Measurements from ENCODE around the gene GMPR.
"Not testable (repeated sequence)": the region's sequence is repeated elsewhere in the genome, so short reads cannot be mapped to it uniquely, and the experiment has no call there.

The GMPR gene

DNA sequence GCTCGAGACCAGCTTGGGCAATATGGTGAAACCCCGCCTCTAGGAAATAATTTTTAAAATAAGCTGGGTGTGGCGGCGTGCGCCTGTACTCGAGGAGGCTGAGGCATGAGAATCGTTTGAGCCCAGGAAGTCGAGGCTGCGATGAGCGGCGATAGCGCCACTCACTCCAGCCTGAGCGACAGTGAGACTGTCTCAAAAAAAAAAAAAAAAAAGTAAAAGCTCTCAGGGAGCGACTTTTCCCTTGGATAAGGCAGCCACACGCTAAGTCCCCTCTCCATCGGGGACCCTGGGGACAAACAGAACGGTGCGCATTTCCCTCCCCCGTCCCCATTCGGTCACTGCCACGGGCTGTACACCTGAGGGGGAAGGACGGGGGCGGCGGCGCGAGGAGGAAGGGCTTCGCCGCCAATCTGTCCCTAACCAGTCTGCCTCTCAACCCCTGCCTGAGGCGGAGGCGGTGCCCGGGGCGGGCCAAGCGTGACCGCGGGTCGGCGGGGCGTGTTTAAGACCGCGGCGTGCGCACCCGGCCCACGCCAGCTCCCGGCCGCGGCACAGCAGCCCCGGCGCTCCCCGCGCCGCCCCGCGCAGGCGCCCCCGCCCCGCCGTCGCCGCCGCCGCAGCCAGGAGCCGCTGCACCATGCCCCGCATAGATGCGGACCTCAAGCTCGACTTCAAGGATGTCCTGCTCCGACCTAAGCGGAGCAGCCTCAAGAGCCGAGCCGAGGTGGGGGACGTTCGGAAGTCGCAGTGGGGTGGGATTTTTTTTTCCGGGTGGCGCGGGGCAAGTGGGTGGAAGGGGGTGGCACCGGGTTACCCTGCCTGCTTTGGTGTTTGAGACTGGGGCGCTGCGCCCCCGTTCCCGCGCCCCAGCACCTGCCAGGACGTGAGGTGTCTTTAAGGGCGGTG, at the start of gene GMPR:
GMPR (plus strand) TSS at position 531 of the 906 bp plus-strand sequence; CDS start at position 638, 107 bp downstream.
- no peak for DNase-seq

GRCh38 chr6:16190214-16190613, 48.2 kb upstream of the GMPR start:
- no peak for DNase-seq

DNA sequence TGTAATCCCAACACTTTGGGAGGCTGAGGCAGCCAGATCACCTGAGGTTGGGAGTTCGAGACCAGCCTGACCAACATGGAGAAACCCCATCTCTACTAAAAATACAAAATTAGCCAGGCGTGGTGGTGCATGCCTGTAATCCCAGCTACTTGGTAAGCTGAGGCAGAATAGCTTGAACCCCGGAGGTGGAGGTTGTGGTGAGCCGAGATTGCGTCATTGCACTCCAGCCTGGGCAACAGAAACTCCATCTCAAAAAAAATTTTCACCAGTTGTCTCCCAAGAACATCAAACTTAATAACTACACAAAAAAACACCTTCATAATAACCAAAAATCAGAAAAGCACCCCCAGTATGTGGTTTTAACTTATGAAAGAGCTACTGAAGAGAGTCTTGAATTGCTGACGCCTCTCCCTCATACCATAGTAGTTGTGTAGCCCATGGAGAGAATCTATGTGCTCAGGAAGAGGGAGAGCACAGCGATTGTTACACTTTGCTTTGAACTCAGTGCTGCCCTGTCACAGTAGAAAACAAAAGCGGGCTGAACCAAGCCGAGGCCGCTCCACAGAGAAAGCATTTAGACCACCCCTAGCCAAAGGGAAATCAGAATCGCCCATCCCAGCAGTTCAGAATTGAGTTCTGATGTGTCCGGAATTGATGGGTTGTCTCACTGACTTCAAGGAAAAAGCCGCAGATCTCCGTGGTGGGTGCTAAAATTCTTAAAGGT, 42.0 kb upstream of the GMPR start:
- no peak for DNase-seq

GRCh38 chr6:16196984-16197546, 41.3 kb upstream of the GMPR start:
- no peak for DNase-seq

GRCh38 chr6:16198061-16198705, 40.2 kb upstream of the GMPR start:
- DNase-seq = no peak

DNA sequence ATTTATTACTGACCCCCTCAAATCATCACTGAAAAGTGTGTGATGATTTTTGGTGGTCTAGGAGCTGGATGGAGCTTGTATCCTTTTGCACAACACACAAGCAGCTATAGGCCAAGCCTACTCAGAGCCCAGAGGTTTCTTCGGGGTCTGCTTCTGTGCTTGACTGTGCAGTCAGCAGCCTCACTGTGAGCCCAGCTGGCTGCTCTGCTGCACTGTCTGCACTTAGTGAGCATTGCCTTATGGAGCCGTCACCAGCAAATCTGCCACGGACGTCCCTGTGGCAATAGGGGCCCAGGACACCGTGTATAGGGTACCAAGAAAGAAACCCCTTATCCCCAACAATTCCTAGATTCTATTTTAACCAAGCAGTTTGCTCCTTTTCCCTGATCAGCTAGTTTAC, 38.6 kb upstream of the GMPR start:
- no peak for DNase-seq

DNA sequence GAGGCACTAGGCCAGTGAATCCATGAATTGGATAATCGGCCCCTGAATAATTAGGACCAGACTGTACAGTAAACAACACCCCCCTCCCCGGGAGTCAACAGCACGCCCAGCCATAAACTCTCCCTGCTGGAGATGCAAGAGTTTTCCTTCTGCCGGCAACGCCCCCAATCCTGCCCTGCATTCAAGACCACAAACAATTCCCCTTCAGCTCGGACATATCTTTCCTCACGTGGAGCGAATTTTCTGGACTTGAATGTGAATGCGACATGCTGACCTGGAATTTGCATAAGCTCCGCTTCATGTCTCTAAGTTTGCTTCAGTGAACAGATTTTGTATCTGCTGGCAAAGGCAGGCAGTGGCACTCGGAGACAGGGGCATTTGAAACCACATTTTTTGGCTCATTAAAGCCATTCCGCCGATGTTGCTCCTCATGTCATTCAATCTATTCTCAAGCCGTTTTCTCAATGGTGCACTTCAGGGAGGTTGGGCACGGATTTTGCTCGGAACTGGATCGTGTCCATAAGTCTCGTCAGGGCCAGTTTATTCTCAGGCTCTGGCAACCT, 38.0 kb upstream of the GMPR start:
- no peak for DNase-seq

DNA sequence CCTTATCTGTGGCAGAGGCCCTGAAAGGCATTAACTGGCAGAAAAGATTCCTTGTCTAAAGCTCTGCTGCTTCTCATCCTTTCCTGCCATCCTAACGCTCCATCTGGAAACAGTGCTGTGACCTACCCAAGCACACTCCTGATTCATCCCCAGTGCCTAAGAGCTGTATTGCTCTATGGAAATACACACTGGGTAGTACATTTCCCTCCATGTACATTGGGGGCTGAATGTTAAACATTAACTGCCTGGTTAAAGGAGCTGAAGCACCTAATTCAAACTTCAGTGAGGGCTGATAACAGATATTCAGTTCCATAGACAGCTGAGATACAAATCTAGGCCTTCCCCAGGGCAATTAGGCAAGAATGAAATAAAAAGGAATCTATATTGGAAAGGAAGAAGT, 36.7 kb upstream of the GMPR start:
- no peak for DNase-seq

DNA sequence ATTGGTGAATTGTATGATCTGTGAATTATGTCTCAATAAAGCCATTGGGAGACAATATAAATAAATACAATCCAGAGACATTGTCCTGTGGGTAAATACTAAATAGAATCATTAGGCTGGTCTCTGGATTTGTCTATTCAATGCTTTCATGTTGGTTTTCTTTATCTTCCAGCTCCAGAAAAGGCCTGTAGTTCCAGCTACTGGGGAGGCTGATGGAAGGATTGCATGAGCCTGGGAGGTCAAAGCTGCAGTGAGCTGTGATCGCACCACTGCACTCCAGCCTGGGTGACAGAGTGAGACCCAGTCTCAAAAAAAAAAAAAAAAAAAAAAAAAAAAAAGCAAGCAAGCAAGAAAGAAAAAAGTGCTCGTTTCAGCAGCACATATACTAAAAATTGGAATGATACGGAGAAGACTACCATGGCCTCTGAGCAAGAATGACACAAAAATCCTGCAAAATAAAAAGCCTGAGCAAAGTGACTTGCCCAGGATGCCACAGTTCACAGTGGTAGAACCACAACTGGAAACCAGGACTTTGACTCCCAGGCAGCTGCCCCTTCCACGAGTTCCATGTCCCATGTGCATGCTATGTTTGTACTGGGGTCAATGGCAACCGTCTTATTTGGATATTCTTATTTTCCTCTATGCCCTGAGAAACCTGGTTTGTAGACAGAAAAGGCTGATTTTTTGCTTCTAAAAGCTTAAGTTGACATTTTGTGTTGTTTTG, 33.6 kb upstream of the GMPR start:
- no peak for DNase-seq

- DNase-seq = no peak
Observed at GRCh38 chr6:16205377-16206144, 32.8 kb upstream of the GMPR start.

DNA sequence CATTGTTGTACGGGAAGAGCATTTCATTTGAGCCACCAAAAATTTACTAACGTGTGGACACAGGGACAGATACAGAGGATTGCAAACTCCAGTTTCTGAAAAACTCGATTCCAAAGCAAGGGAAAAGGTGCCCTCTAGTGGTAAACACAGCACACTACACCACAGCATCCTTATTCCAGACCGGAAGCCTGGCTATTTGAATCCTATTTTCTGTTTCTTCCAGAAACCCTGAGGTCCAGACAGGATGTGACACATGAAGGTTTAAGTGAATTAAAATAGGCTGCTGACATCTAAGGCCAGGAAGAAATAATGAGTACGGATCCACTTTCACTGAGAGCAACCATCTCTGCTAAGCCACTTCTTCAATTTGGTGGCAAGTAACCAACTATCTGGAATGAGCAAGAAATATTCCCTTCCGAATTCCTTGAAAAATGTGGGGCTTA, 31.8 kb upstream of the GMPR start:
- DNase-seq = peak; percentile 31

GRCh38 chr6:16208989-16209388, 29.4 kb upstream of the GMPR start:
- DNase-seq = no peak

- no peak for DNase-seq
Observed at GRCh38 chr6:16209539-16209938, 28.8 kb upstream of the GMPR start.

GRCh38 chr6:16212276-16212675, 26.1 kb upstream of the GMPR start:
- DNase-seq = no peak

DNA sequence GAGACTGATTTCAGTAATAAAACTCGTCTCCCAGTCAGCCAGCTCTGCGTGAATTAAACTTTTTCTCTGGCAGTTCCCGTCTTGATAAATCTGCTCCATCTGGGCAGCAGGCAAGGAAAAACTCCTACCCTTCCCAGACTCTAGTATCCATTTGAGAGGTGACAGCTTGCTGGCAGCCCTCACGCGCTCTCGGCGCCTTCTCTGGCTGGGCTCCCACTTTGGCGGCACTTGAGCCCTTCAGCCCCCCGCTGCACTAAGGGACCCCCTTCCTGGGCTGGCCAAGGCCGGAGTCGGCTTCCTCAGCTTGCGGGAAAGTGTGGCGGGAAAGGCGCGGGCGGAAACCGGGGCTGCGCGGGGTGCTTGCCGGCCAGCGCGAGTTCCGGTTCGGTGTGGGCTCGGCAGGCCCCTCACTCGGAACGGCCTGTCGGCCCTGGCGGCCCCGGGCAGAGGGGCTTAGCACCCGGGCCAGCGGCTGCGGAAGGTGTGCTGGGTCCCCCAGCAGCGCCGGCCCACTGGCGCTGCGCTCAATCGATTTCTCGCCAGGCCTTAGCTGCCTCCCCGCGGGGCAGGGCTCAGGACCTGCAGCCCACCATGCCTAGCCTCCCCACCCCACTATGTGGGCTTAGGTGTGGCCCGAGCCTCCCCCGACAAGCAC, 21.8 kb upstream of the GMPR start:
- DNase-seq = no peak

GRCh38 chr6:16217156-16217721, 21.1 kb upstream of the GMPR start:
- DNase-seq = no peak

DNA sequence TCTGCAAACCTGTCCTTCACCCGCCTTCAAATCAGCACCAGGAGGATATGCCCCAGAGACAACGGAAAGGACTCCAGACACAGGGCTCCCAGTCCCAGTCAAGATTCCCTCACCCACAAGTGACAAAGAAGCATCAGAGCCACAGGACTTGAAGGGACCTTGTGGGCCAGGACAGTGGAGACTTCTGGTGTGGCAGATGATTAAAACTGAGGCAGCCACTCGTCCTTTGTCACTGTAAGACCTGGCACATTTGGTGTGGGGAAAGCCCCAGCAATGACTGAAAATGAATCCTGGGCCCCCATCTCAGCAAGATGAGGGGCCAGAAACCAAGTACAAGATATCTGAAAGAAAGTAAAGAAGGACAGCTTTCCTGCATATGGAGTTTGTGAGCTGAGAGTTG, 15.6 kb upstream of the GMPR start:
- DNase-seq = no peak

GRCh38 chr6:16223362-16223761, 15.0 kb upstream of the GMPR start:
- DNase-seq = no peak

- no peak for DNase-seq
Observed at GRCh38 chr6:16224409-16224808, 14.0 kb upstream of the GMPR start.

DNA sequence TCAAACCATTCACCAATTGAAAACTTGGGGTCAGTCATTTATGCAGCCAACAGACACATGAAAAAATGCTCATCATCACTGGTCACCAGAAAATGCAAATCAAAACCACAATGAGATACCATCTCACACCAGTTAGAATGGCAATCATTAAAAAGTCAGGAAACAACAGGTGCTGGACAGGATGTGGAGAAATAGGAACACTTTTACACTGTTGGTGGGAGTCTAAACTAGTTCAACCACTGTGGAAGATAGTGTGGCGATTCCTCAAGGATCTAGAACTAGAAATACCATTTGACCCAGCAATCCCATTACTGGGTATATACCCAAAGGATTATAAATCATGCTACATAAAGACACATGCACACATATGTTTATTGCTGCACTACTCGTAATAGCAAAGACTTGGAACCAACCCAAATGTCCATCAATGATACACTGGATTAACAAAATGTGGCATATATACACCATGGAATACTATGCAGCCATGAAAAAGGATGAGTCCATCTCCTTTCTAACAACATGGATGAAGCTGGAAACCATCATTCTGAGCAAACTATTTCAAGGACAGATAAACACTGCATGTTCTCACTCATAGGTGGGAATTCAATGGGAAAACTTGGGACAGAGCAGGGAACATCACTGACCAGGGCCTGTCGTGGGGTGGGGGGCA, 13.2 kb upstream of the GMPR start:
- not testable (repeated sequence) for DNase-seq

Measured in NCI-H2107 (cell line).